Fibroblast of villous mesenchyme (primary cell): ENCODE measurements around the gene CTTNBP2. TPM values are rescaled to one million over a fixed set of nuclear protein-coding genes. Genes with fewer than 3 reads are reported as not detected.

Source experiments
- DNase-seq: peaks from one replicate; pipeline ENCODE4 v3.0.0-alpha.2; 2010; ENCODE audit warnings: low read depth
- H3K4me3 ChIP-seq: 2 replicates; pipeline ENCODE4 v1.5.1; 2011; ENCODE audit warnings: low read depth, mild to moderate bottlenecking, low read length
- total RNA-seq: library from RNA; depleted of rRNA; stranded (reverse); fragments of >200 nt; gene quantifications from 2 replicates; pipeline ENCODE4 v1.2.3, GENCODE V29; 2012
- TF ChIP-seq, protein P1 (sequence below): IDR thresholded peaks from 2 replicates; pipeline ENCODE4 v1.5.1; 2012; ENCODE audit warnings: low read depth, mild to moderate bottlenecking, low read length; ENCODE audit not compliant: insufficient read depth

The CTTNBP2 gene
- total RNA-seq, 1 donor = 1.3 TPM

- no peak overlapping the region for H3K4me3 ChIP-seq
- TF ChIP-seq, protein P1, sequence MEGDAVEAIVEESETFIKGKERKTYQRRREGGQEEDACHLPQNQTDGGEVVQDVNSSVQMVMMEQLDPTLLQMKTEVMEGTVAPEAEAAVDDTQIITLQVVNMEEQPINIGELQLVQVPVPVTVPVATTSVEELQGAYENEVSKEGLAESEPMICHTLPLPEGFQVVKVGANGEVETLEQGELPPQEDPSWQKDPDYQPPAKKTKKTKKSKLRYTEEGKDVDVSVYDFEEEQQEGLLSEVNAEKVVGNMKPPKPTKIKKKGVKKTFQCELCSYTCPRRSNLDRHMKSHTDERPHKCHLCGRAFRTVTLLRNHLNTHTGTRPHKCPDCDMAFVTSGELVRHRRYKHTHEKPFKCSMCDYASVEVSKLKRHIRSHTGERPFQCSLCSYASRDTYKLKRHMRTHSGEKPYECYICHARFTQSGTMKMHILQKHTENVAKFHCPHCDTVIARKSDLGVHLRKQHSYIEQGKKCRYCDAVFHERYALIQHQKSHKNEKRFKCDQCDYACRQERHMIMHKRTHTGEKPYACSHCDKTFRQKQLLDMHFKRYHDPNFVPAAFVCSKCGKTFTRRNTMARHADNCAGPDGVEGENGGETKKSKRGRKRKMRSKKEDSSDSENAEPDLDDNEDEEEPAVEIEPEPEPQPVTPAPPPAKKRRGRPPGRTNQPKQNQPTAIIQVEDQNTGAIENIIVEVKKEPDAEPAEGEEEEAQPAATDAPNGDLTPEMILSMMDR = no peak
- DNase-seq = no peak
Observed at GRCh38 chr7:117805241-117805640, 68.0 kb downstream of the CTTNBP2 start.

GRCh38 chr7:117803476-117803875 is 69.8 kb downstream of the CTTNBP2 start:
- TF ChIP-seq, protein P1 = no peak
- H3K4me3 ChIP-seq = no peak overlapping the region
- DNase-seq = no peak

DNA sequence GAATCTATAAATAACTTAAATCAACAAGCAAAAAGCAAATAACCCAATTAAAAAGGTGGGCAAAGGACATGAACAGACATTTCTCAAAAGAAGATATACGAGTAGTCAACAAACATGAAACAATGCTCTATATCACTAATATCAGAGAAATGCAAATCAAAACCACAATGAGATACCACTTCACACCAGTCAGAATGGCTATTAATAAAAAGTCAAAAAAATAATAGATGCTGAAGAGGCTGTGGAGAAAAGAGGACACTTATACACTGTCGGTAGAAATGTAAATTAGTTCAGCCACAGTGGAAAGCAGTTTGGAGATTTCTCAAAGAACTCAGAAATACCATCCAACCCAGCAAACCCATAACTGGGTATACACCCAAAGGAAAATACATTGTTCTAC is 70.6 kb downstream of the CTTNBP2 start:
- DNase-seq = no peak
- TF ChIP-seq, protein P1 = no peak
- no peak overlapping the region for H3K4me3 ChIP-seq

DNA sequence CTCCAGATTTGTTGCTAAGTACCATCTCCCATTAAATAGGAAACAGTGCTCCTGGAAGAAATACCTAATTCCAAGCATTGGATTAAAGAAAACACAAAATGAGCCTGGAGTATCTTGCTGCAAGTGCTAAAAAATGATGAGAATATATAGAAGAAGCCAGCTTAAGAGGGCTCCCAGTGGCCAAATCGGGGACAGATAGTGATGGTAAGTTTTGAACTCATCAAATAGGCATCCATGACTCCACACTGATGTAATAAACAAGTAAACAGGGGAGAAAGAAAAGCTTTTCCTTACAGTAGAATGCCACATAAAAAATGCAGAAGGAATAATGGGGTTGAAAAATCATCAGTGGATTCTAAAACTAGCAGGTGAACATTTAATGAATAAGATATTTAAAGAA is 72.4 kb downstream of the CTTNBP2 start:
- H3K4me3 ChIP-seq = no peak overlapping the region
- TF ChIP-seq, protein P1 = no peak
- DNase-seq = no peak

GRCh38 chr7:117800406-117800805 is 72.8 kb downstream of the CTTNBP2 start:
- no peak for DNase-seq
- TF ChIP-seq, protein P1 = no peak
- no peak overlapping the region for H3K4me3 ChIP-seq

- TF ChIP-seq, protein P1 = no peak
- no peak for DNase-seq
- H3K4me3 ChIP-seq = no peak overlapping the region
Observed at GRCh38 chr7:117796889-117797288, 76.4 kb downstream of the CTTNBP2 start.

- TF ChIP-seq, protein P1 = no peak
- DNase-seq = no peak
- H3K4me3 ChIP-seq = no peak overlapping the region
Observed at GRCh38 chr7:117793976-117794375, 79.3 kb downstream of the CTTNBP2 start.
